Naive B cell (primary cell): ENCODE results near the gene GPS1. TPM values are rescaled to one million over a fixed set of nuclear protein-coding genes. Genes with fewer than 3 reads are reported as not detected.
"Not testable (repeated sequence)": the region's sequence is repeated elsewhere in the genome, so short reads cannot be mapped to it uniquely, and the experiment has no call there.

Experiments
- ATAC-seq, 2 donors: fragments of 150-1000 bp; cut with Tn5 transposase; 2 replicates each; pipeline ENCODE4 v1.10.0; 2021; ENCODE audit warnings: low read depth in 2 of 2, mild to moderate bottlenecking in 2 of 2, moderate library complexity in 2 of 2
- DNase-seq: peaks from one replicate; pipeline ENCODE4 v3.0.0; 2022
- H3K27ac Mint-ChIP-seq, 6 donors: one replicate each; pipeline ENCODE4 v1.8.0; 2020 to 2022; ENCODE audit warnings: mild to moderate bottlenecking in 6 of 6, mixed read lengths in 6 of 6, moderate library complexity in 5 of 6, inconsistent platforms in 2 of 6
- H3K27me3 Mint-ChIP-seq, 3 donors: one replicate each; pipeline ENCODE4 v1.8.0; 2021 to 2022; ENCODE audit warnings: mixed read lengths in 3 of 3, mild to moderate bottlenecking in 1 of 3
- H3K36me3 Mint-ChIP-seq, 2 donors: one replicate each; pipeline ENCODE4 v1.8.0; 2020 to 2022; ENCODE audit warnings: mixed read lengths in 2 of 2, inconsistent platforms in 1 of 2, mild to moderate bottlenecking in 1 of 2
- H3K4me1 Mint-ChIP-seq, 3 donors: one replicate each; pipeline ENCODE4 v1.8.0; 2020 to 2022; ENCODE audit warnings: mixed read lengths in 3 of 3, inconsistent platforms in 1 of 3, mild to moderate bottlenecking in 1 of 3, moderate library complexity in 1 of 3
- H3K4me3 Mint-ChIP-seq, 8 donors: one replicate each; pipeline ENCODE4 v1.8.0; 2020 to 2022; ENCODE audit warnings: mild to moderate bottlenecking in 8 of 8, mixed read lengths in 8 of 8, moderate library complexity in 8 of 8, inconsistent platforms in 2 of 8
- H3K9me3 Mint-ChIP-seq, 7 donors: one replicate each; pipeline ENCODE4 v1.8.0; 2020 to 2022; ENCODE audit warnings: mixed read lengths in 7 of 7, mild to moderate bottlenecking in 5 of 7, inconsistent platforms in 2 of 7, moderate library complexity in 1 of 7
- polyA plus RNA-seq, 6 donors: library from polyadenylated mRNA; unstranded; fragments of 300-500 nt; fragmentation: Illumina TruSeq; gene quantifications; one replicate each; pipeline ENCODE4 v1.2.3, GENCODE V29; 2021; ENCODE audit warnings: low read depth in 6 of 6

Gene GPS1
- polyA plus RNA-seq, 6 donors from 2014 or later, result 103 to 138 (median 109) TPM

DNA sequence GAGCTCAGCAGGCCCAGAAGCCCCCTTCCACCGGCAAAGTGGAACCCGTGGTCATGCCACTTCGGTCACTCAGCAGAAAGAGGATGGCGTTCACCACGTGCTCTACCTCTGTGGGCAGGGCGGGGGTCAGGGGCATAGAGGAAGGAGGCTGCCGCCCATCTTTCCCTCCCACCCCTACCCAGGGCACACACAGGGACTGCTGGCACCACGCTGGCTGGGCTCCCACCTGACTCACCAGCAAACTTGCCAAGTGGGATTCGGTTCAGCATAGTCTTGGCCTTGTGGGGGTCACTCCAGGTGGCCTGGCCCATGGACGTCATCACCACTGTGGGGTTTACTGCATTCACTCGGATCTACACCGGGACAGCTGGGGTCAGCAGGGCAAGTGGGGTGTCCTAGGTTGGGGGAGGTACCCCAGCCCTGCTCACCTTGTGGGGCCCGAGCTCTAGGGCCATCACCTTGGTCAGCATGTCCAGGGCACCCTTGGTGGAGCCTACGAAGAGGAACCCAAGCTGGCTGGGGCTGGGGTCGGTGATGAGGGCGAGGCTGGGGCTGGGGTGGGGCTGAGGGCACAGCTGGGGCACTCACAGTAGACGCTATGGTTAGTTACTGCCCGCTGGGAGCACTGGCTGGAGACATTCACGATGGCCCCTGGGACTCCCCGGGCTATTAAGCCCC, 15.6 kb upstream of the GPS1 start:
- no peaks in the 10 kb centered on the region for H3K9me3 Mint-ChIP-seq
- no peak for DNase-seq
- peak overlapping the region in 1 of 6 donors; percentile 22 for H3K27ac Mint-ChIP-seq

DNA sequence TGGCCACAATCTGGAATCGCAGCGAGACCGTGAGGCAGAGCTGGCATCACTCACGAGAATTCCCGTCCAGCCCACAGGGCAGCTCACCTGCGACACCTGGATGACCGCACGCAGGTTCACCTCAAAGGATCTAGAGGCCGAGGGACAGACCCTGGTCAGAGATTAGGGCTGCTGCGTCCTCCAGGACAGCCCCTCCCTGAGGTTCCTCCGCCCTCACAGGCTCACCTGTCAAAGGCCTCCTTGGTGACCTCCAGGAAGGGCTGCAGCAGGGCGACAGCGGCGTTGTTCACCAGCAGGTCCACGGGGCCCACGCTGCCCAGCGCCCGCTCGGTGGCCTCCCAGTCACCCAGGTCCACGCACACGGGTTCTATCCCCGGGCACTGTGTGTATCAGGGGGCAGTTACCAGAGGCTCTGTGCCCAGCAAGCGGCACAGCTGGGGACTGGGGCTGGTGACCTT, 15.0 kb upstream of the GPS1 start:
- H3K36me3 Mint-ChIP-seq, result peaks cover 0 to 5% of the 10 kb centered on the region in 2 donors
- H3K27me3 Mint-ChIP-seq, result no peaks in the 10 kb centered on the region
- ATAC-seq (no peak), DNase-seq (no peak)
- no peaks in the 10 kb centered on the region for H3K9me3 Mint-ChIP-seq
- peaks cover 14 to 27% (median 26%) of the 10 kb centered on the region in 3 donors for H3K4me1 Mint-ChIP-seq
- H3K4me3 Mint-ChIP-seq, result peak overlapping the region; percentile 71 to 96 (median 88)
- H3K27ac Mint-ChIP-seq, result peak overlapping the region in 1 of 6 donors; percentile 93

More for the DNA sequence above, 15.6 kb upstream of the GPS1 start:
- Mint-ChIP-seq H3K4me1 (peaks cover 14 to 27% (median 26%) of the 10 kb centered on the region in 3 donors), H3K4me3 (peak overlapping the region; percentile 74 to 96 (median 88)), H3K36me3 (peaks cover 0 to 5% of the 10 kb centered on the region in 2 donors), H3K27me3 (no peaks in the 10 kb centered on the region)
- no peak for ATAC-seq

DNA sequence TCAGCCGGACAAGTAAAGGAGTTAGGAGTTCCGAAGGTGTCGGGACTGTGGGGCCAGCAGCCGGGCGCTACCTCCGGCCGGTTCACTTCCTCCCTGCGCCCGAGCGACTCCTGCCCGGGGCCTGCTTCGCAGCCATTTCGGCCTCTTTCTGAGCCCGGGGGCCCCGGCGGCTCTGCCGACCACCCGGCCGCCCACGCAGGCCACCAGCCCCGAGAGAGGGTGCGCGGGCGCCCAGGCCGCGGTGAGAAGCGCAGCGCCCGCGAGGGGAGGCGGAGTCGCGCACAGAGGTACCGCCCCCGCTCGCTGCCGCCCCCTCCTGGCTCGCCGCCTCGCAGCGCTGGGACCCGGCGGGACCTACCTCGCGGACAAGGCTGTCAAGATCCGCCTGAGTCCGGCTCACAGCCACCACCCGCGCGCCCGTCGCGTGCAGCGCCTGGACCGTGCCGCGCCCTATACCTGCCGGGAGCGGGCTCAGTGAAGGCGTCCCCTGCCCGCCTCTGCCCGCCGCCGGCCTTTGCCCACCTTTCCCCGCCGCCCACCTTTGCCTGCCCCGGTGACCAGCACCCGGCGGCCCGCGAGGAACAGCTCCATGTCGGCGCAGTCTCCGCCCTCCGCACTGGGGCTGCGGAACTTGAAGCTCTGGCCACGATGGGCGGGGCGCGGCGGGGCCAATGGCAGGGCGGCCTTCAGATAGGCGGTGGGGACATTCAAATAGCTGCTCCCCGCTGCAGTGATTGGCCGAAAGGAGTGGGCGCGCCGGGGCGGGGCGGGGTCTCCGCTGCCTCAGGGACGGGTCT, 14.4 kb upstream of the GPS1 start, which contains the start of gene DCXR:
Gene DCXR (minus strand): TSS at position 606 of the 797 bp plus-strand sequence. CDS start 15 bp downstream, at position 591.
- peaks cover 14 to 27% (median 26%) of the 10 kb centered on the region in 3 donors for H3K4me1 Mint-ChIP-seq
- H3K4me3 Mint-ChIP-seq, result peak within 1 kb of the TSS; percentile 74 to 96 (median 91)
- peak; percentile 89 to 91 for ATAC-seq

DNA sequence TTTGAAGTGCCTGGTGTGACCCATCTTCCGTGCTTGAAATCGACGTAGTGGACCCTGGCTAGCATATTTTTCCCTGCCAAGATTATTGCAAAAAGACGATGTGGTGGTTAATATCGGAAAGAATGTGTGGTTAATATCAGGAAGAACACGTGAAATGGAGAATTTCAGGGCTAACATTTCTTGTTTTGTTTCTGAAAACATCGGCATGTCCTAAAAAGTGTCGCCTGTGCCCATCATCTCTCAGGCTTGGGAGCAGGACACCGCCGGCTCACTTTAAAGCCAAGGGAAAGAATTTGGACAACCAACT, 13.9 kb upstream of the GPS1 start:
- peaks cover 14 to 27% (median 26%) of the 10 kb centered on the region in 3 donors for H3K4me1 Mint-ChIP-seq
- H3K9me3 Mint-ChIP-seq, result no peaks in the 10 kb centered on the region
- H3K36me3 Mint-ChIP-seq, result peaks cover 0 to 5% of the 10 kb centered on the region in 2 donors
- H3K4me3 Mint-ChIP-seq, result peak overlapping the region; percentile 74 to 96 (median 91)
- ATAC-seq (no peak), DNase-seq (no peak)
- no peaks in the 10 kb centered on the region for H3K27me3 Mint-ChIP-seq
- H3K27ac Mint-ChIP-seq, result peak overlapping the region; percentile 93 to 97 (median 94)

More for the DNA sequence above, 14.4 kb upstream of the GPS1 start, which contains the start of gene DCXR:
- peak; percentile 98 for DNase-seq
- Mint-ChIP-seq H3K27ac (peak within 1 kb of the TSS; percentile 93 to 97 (median 94)), H3K9me3 (no peaks in the 10 kb centered on the region), H3K27me3 (no peaks in the 10 kb centered on the region), H3K36me3 (peaks cover 0 to 5% of the 10 kb centered on the region in 2 donors)

DNA sequence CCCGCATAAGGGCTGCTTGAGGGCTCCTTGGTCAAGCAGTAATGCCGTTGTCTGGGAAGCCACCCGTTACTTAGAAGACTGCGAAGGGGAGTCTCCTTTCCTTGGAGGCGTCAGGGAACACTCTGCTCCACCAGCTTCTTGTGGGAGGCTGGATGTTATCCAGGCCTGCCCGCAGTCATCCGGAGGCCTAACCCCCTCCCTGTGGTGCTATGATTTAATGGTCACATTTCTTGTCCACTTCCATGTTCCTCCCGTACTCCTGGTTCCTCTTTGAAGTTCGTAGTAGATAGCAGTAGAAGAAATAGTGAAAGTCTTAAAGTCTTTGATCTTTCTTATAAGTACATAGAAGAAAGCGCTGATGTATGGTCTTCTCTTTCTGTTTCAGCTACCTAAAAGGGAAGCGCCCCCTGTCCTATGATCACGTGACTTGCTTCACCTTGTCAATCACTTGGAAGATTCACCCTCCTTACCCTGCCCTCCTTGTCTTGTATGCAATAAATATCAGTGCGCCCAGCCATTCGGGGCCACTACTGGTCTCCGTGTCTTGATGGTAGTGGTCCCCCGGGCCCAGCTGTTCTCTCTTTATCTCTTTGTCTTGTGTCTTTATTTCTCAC, 12.8 kb upstream of the GPS1 start:
- peaks cover 14 to 27% (median 26%) of the 10 kb centered on the region in 3 donors for H3K4me1 Mint-ChIP-seq
- ATAC-seq, DNase-seq, H3K27me3 Mint-ChIP-seq, H3K36me3 Mint-ChIP-seq, H3K9me3 Mint-ChIP-seq: not testable (repeated sequence)
- H3K4me3 Mint-ChIP-seq, result peak overlapping the region in 7 of 8 donors; percentile 4 to 72 (median 59)
- H3K27ac Mint-ChIP-seq, result peak overlapping the region in 2 of 6 donors; percentile 18 to 44

DNA sequence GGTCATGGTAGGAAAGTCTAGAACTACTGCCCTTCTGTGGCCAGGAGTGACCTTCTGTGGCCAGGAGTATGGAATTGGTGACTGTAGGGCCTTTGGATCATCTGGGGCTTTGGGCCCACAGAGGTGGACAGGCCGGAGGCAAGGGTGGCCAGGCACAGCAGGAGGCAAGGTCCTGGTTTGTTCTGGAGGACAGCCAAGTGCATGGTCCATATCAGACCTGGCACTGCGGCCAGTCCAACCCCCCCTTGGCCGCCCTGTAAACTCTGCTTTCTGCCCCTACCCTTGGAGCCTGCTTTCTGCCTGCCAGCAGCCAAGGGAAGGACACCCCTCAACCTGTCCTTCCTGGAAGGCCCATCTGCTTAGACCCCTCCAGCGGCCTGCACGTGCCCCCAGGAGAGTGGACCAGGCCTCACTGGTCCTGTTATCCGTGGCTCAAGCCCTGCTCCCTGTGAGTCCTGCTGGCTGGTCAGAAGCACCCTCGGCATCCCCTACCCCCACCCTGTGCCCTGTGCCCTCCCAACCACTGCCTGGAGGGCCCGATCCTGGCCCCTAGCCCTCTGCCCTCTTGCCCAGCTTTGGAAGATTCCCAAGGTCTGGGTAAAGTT, 11.9 kb upstream of the GPS1 start:
- peaks cover 14 to 27% (median 26%) of the 10 kb centered on the region in 3 donors for H3K4me1 Mint-ChIP-seq
- H3K9me3 Mint-ChIP-seq, result no peaks in the 10 kb centered on the region
- DNase-seq (no peak), ATAC-seq (no peak)
- no peak overlapping the region for H3K27ac Mint-ChIP-seq
- no peaks in the 10 kb centered on the region for H3K27me3 Mint-ChIP-seq
- H3K4me3 Mint-ChIP-seq, result no peak overlapping the region
- peaks cover 0 to 5% of the 10 kb centered on the region in 2 donors for H3K36me3 Mint-ChIP-seq

DNA sequence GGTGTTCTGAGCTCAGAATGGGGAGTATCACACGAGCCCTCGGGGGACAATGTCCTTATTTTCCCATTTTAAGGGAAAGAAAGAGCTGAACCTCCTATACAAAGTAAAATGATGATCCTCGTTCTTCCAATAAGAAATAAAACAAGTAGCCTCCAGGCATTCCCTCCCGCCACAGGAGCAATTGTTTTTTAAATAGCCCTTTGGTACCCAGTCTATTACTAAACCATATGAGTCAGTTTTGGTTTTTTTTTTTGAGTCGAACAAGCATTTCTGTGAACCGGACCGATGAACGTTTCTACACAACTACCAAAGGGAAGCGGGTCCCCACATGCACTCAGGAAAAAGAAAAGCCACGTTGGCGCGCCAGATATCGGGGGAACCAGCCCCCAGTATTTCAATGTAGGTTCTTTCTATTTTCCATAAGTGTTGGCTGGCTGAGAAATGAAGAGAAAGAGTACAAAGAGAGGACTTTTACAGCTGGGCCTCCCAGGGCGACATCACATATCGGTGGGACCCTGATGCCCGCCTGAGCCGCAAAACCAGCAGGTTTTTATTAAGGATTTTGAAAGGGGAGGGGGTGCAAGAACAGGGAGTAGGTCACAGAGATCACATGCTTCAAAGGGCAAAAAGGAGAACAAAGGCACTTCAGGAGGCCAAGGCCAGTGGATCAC, 10.4 kb upstream of the GPS1 start:
- Mint-ChIP-seq H3K4me3 (peak overlapping the region in 1 of 8 donors; percentile 15), H3K27me3 (no peaks in the 10 kb centered on the region), H3K9me3 (no peaks in the 10 kb centered on the region), H3K36me3 (no peaks in the 10 kb centered on the region), H3K4me1 (peaks cover 13 to 15% (median 14%) of the 10 kb centered on the region in 3 donors), H3K27ac (peak overlapping the region in 1 of 6 donors; percentile 89)
- ATAC-seq, result no peak
- no peak for DNase-seq

DNA sequence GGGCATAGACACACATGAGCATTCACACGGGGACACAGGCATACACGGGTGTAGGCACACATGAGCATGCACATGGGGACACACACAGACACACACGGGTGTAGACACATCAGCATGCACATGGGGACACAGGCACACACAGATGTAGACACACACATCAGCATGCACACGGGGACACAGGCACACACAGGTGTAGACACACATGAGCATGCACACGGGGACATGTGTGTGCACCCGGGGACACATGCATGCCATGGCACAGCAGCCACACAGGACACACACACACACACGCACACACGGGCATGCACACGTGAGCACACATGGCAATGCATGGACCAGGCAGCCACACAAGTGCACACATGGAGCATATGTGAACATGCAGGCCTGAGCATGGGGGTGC, 9.0 kb upstream of the GPS1 start:
- H3K36me3 Mint-ChIP-seq, result no peaks in the 10 kb centered on the region
- no peak for ATAC-seq
- H3K9me3 Mint-ChIP-seq, result no peaks in the 10 kb centered on the region
- H3K27ac Mint-ChIP-seq, result no peak overlapping the region
- no peak overlapping the region for H3K4me3 Mint-ChIP-seq
- H3K27me3 Mint-ChIP-seq, result no peaks in the 10 kb centered on the region
- DNase-seq, result no peak
- H3K4me1 Mint-ChIP-seq, result peaks cover 12 to 16% (median 15%) of the 10 kb centered on the region in 3 donors

DNA sequence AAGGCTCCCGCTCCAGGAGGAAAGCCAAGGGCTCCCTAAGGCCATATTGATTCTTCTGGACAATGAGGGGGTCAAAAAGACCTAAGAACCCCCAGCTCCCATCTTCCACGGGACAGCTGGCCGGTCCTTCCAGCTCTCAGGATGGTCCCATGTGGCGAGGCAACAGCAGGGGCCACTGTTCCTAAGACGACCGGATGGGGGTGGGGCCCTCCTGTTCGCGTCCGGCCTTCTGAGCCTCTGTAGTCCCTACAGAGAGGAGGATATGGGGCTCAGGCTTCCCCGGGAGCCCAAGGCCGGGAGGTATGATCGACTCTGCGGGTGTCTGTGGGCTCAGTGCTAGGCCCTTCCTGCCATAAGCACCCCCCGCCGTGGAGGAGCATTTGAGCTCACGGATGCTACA, 8.2 kb upstream of the GPS1 start:
- Mint-ChIP-seq H3K4me3 (no peak overlapping the region), H3K36me3 (no peaks in the 10 kb centered on the region), H3K9me3 (no peaks in the 10 kb centered on the region), H3K4me1 (peaks cover 7 to 12% (median 10%) of the 10 kb centered on the region in 3 donors), H3K27ac (no peak overlapping the region), H3K27me3 (no peaks in the 10 kb centered on the region)
- ATAC-seq, result no peak
- DNase-seq, result no peak

DNA sequence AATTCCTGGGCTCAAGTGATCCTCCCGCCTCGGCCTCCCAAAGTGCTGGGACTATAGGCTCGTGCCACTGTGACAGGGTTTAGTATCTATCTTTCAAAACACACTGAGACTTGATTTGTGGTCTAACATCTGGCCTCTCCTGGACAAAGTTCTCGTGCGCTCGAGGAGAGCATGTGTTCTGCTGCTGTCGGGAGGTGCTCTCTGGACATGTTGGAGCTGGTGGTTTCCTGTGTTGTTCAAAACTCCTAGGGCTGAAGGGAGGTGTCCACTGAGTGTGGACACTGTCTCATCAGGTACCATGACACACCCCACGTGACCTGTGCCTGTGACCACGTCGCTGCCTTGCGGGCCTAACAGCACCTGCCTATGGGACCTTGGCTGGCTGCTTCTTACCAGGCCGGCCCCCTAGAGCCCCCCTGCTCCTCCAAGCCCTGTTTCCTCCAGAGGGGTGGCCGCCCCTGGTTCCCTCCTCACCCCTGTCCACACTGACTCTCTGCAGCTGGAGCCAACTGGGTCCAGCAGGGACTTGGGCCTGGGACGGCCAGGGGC, 5.7 kb upstream of the GPS1 start:
- H3K9me3 Mint-ChIP-seq, result no peaks in the 10 kb centered on the region
- ATAC-seq (no peak), DNase-seq (no peak)
- no peaks in the 10 kb centered on the region for H3K36me3 Mint-ChIP-seq
- H3K27me3 Mint-ChIP-seq, result no peaks in the 10 kb centered on the region
- H3K27ac Mint-ChIP-seq, result no peak overlapping the region
- peak overlapping the region in 2 of 8 donors; percentile 51 to 71 for H3K4me3 Mint-ChIP-seq
- peaks cover 5 to 10% (median 8%) of the 10 kb centered on the region in 3 donors for H3K4me1 Mint-ChIP-seq

DNA sequence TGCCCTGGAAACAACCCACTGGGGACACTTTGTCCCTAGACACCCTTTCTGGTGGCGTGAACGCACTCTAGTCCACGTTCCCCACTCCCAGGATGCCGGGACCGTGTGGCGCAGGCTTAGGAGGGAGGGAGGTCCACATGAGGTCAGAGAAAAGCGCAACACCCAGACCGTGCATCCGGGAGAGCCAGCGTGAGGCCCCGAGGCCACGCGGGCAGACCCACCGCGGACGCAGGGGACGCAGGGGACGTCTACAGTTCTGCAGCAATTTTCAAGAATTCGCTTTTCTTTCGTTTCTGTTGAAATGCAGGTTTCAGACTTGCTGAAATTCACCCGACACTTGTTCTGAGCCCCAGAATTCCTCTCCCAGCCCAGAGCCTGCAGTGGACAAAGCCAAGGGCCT, 4.8 kb upstream of the GPS1 start:
- Mint-ChIP-seq H3K27ac (no peak overlapping the region), H3K4me1 (peaks cover 6 to 10% (median 8%) of the 10 kb centered on the region in 3 donors), H3K4me3 (peak overlapping the region in 2 of 8 donors; percentile 29 to 71), H3K9me3 (no peaks in the 10 kb centered on the region), H3K27me3 (no peaks in the 10 kb centered on the region), H3K36me3 (no peaks in the 10 kb centered on the region)
- ATAC-seq, result no peak
- no peak for DNase-seq

DNA sequence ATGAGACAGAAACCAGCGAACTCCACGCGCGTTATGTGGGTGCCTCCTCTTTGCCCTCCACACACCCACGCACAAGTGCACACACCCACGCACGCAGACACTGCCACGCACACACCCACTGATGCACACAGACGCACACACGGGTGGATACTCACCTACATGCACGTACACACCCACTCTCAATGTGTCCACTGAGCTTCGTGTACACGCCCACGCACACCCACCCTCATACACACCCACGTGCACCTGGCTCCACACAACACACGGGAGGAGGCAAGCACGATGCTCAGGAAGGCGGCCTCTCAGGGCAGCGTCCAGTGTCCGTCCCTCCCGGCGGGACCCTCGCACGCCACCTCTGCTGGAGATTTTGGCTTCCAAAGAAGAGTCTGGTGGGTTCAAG, 4.3 kb upstream of the GPS1 start:
- no peaks in the 10 kb centered on the region for H3K36me3 Mint-ChIP-seq
- H3K27me3 Mint-ChIP-seq, result no peaks in the 10 kb centered on the region
- no peaks in the 10 kb centered on the region for H3K9me3 Mint-ChIP-seq
- H3K27ac Mint-ChIP-seq, result no peak overlapping the region
- peaks cover 6 to 10% (median 8%) of the 10 kb centered on the region in 3 donors for H3K4me1 Mint-ChIP-seq
- no peak for DNase-seq
- H3K4me3 Mint-ChIP-seq, result peak overlapping the region in 4 of 8 donors; percentile 6 to 75 (median 40)
- no peak for ATAC-seq
